Endothelial cell (in vitro differentiated cells): ENCODE results near the gene ZMIZ1. TPM values are rescaled to one million over a fixed set of nuclear protein-coding genes. Genes with fewer than 3 reads are reported as not detected.

ENCODE experiments used
- DNase-seq: peaks from one replicate; pipeline ENCODE4 v3.0.0; 2021; ENCODE audit warnings: low spot score
- H3K27ac Mint-ChIP-seq: one replicate; pipeline ENCODE4 v1.8.0; 2021; ENCODE audit warnings: mixed read lengths, inconsistent platforms; ENCODE audit not compliant: unreplicated experiment
- H3K27me3 Mint-ChIP-seq: one replicate; pipeline ENCODE4 v1.8.0; 2021; ENCODE audit warnings: mild to moderate bottlenecking, moderate library complexity, mixed read lengths, inconsistent platforms; ENCODE audit not compliant: unreplicated experiment
- H3K36me3 Mint-ChIP-seq: one replicate; pipeline ENCODE4 v1.8.0; 2021; ENCODE audit warnings: mild to moderate bottlenecking, low read depth, mixed read lengths, inconsistent platforms; ENCODE audit not compliant: unreplicated experiment
- H3K4me1 Mint-ChIP-seq: one replicate; pipeline ENCODE4 v1.8.0; 2021; ENCODE audit warnings: mild to moderate bottlenecking, mixed read lengths, inconsistent platforms; ENCODE audit not compliant: unreplicated experiment
- H3K4me3 Mint-ChIP-seq: one replicate; pipeline ENCODE4 v1.8.0; 2021; ENCODE audit warnings: mild to moderate bottlenecking, mixed read lengths, inconsistent platforms; ENCODE audit not compliant: unreplicated experiment
- H3K9me3 Mint-ChIP-seq: one replicate; pipeline ENCODE4 v1.8.0; 2021; ENCODE audit warnings: mixed read lengths, inconsistent platforms; ENCODE audit not compliant: unreplicated experiment
- CTCF ChIP-seq: fragments of 200-600 bp; sonication (generic); IDR thresholded peaks from one replicate; pipeline ENCODE4 v1.5.0; 2021; ENCODE audit warnings: antibody characterized with exemption; ENCODE audit not compliant: unreplicated experiment
- total RNA-seq: library from RNA; stranded (reverse); fragmentation: NEBNext Ultra II Directional; extraction: Animal tissue kit (Norgen Biotek cat#: 25700); gene quantifications from one replicate; pipeline ENCODE4 v1.2.1, GENCODE V29; 2021; ENCODE audit not compliant: unreplicated experiment

Gene ZMIZ1
- total RNA-seq, 1 donor from 2014 or later = 102 TPM

DNA sequence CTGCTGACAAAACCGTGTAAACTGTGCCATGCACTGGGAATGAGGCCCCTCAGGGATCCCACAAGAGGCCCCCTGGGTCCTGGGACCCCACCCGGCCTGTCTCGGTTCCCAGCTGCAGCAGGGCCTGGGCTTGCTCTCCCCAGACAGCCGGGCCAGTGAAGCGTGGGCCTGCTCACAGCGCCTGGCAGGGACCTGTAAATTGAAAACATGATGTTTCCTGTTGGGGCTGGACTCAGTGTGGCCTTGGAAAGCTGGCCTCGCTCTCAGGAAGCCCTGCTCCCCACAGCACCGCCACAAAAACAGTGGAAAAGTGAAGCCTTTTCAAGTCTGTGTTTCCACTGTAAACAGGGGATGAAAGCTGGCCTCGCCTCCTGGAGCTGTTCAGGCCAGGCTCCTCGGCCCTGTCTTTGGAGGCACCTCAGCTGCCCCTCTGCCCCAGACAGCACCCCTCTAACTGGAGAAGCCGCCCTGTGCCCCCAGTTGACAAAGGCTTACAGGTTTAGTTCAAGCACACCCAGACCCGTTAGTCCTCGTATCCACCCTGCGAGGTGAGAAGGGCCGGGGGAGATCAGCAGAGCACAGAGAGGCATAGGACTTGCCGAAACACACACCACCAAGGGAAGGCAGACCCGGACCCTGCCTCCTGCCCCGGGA lies 108.3 kb downstream of the ZMIZ1 start:
- H3K36me3 Mint-ChIP-seq = peaks cover 3% of the 10 kb centered on the region
- TF ChIP-seq CTCF = no peak
- H3K4me1 Mint-ChIP-seq = peaks cover 59% of the 10 kb centered on the region
- peak; percentile 33 for DNase-seq
- no peaks in the 10 kb centered on the region for H3K9me3 Mint-ChIP-seq
- H3K27me3 Mint-ChIP-seq = peaks cover 28% of the 10 kb centered on the region
- peak overlapping the region; percentile 51 for H3K4me3 Mint-ChIP-seq
- peak overlapping the region; percentile 99 for H3K27ac Mint-ChIP-seq

- DNase-seq = no peak
- peaks cover 34% of the 10 kb centered on the region for H3K27me3 Mint-ChIP-seq
- TF ChIP-seq CTCF = no peak
- H3K9me3 Mint-ChIP-seq = no peaks in the 10 kb centered on the region
- H3K36me3 Mint-ChIP-seq = peaks cover 7% of the 10 kb centered on the region
- peak overlapping the region; percentile 69 for H3K4me3 Mint-ChIP-seq
- peaks cover 63% of the 10 kb centered on the region for H3K4me1 Mint-ChIP-seq
- H3K27ac Mint-ChIP-seq = peak overlapping the region; percentile 99
Observed at GRCh38 chr10:79178070-79178576, 109.4 kb downstream of the ZMIZ1 start.

DNA sequence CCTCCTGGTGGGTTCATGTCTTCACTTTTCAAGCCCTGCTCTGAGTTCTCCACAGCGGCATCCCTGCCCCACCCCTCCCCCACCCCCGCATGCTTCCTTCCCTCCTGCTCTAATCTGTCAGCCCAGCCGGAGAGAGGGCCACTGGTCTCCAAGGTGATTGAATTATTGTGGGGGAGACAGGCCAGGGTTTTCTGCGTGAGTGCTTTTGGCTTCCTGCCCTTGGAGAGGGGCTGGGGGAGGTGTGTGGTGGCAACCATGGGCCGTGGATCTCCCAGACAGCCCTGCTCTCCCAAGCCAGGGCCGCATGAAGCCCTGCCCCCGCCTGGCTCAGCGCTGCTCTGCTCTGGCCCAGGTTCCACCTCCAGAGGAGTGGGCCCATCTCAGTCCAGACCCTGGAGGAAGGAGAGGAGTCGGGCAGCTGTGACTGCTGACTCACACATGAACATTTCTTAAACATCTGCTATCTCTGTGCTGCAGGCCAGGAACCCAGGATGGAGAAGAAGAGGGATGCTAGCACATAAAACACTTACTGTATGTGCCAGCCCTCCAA lies 109.9 kb downstream of the ZMIZ1 start:
- Mint-ChIP-seq H3K27me3 (peaks cover 37% of the 10 kb centered on the region), H3K4me1 (peaks cover 67% of the 10 kb centered on the region), H3K27ac (peak overlapping the region; percentile 99), H3K9me3 (no peaks in the 10 kb centered on the region), H3K36me3 (peaks cover 7% of the 10 kb centered on the region), H3K4me3 (peak overlapping the region; percentile 69)
- TF ChIP-seq CTCF = no peak
- DNase-seq = peak; percentile 74

DNA sequence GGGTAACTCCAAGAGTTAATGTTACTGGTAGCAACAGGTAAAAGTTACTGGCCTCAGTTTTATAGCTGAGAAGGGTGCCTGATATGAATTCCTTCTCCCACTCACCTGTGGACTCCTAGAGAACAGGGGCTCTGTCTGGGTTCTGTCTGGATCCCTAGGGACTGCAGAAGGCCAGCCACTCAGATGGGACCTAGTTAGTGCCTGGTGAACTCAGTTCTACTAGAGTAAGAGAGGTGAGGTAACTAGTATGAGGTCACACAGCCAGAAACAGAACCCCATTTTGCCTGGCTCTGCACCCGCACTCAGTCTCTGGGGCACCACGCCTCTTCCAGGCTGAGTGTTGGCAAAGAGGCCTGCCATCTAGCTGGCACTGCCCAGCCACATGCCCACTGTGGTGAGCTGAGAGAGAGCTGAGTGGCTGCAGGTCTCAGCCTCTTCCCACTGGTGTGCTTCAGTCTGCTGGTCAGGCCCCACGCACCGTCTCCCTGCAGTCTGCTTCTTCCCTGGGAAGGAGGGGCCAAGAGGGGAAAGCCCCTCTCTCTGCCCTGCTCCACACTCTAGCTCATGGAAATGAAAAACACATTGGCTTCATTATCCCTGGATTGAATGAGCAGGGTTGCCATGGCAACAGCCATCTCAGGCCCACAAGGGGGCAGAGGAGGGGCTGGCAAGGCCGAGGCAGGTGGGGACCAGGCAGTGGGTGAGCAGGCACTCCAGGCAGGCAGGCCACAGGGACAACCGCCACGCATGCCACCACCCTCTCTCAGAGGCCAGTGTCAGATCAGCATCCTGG lies 110.6 kb downstream of the ZMIZ1 start:
- peaks cover 66% of the 10 kb centered on the region for H3K4me1 Mint-ChIP-seq
- H3K27me3 Mint-ChIP-seq = peaks cover 38% of the 10 kb centered on the region
- no peaks in the 10 kb centered on the region for H3K9me3 Mint-ChIP-seq
- DNase-seq = peak; percentile 52
- peak overlapping the region; percentile 99 for H3K27ac Mint-ChIP-seq
- H3K36me3 Mint-ChIP-seq = peaks cover 7% of the 10 kb centered on the region
- H3K4me3 Mint-ChIP-seq = no peak overlapping the region
- TF ChIP-seq CTCF = no peak
